Brain microvascular endothelial cell (primary cell): Measurements from ENCODE around the gene DPPA4.

Experiments used
- DNase-seq: peaks from one replicate; pipeline ENCODE4 v3.0.0-alpha.2; 2020
- H3K27ac ChIP-seq: fragments of 250-450 bp; sonication (Bioruptor Pico); 2 replicates; pipeline ENCODE4 v1.5.1; 2020; ENCODE audit warnings: mild to moderate bottlenecking, moderate library complexity
- H3K27me3 ChIP-seq: fragments of 250-450 bp; sonication (Bioruptor Pico); replicated peaks from 2 replicates; pipeline ENCODE4 v1.5.1; 2020; ENCODE audit warnings: mild to moderate bottlenecking
- H3K36me3 ChIP-seq: fragments of 250-450 bp; sonication (Bioruptor Pico); replicated peaks from 2 replicates; pipeline ENCODE4 v1.5.1; 2020; ENCODE audit warnings: mild to moderate bottlenecking
- H3K4me3 ChIP-seq: 2 replicates; pipeline ENCODE4 v1.5.1; 2011; ENCODE audit warnings: low read depth, mild to moderate bottlenecking, control low read depth, low read length, moderate library complexity
- CTCF ChIP-seq: IDR thresholded peaks from 2 replicates; pipeline ENCODE4 v1.5.1; 2011; ENCODE audit warnings: low read depth, mild to moderate bottlenecking, moderate library complexity, low read length, control low read depth, inconsistent platforms; ENCODE audit errors: missing control alignments
- in situ Hi-C: cut with HindIII; loops from 2 replicates; pipeline ENCODE4 v1.10.0; 2017; ENCODE audit warnings: low sequenced_read_pairs, low pct_ligation_motif_present

Gene DPPA4

GRCh38 chr3:109346099-109346498, 8.8 kb upstream of the DPPA4 start:
- in situ Hi-C loops, result no loop called here
- no peaks in the 10 kb centered on the region for H3K36me3 ChIP-seq
- no peak overlapping the region for H3K4me3 ChIP-seq
- H3K27ac ChIP-seq, result no peak overlapping the region
- no peak for DNase-seq
- H3K27me3 ChIP-seq, result no peaks in the 10 kb centered on the region
- peak; percentile 15 for TF ChIP-seq CTCF

GRCh38 chr3:109339714-109340648, 2.6 kb upstream of the DPPA4 start:
- H3K36me3 ChIP-seq, result no peaks in the 10 kb centered on the region
- H3K27ac ChIP-seq, result no peak overlapping the region
- no peaks in the 10 kb centered on the region for H3K27me3 ChIP-seq
- DNase-seq, result no peak
- TF ChIP-seq CTCF, result no peak
- H3K4me3 ChIP-seq, result no peak overlapping the region
- in situ Hi-C loops, result no loop called here

GRCh38 chr3:109339197-109339596, 1.9 kb upstream of the DPPA4 start:
- Histone ChIP-seq H3K27me3 (no peaks in the 10 kb centered on the region), H3K4me3 (no peak overlapping the region), H3K27ac (no peak overlapping the region), H3K36me3 (no peaks in the 10 kb centered on the region)
- DNase-seq, result no peak
- no peak for TF ChIP-seq CTCF
- in situ Hi-C loops, result no loop called here

GRCh38 chr3:109338322-109338721, 976 bp upstream of the DPPA4 start:
- in situ Hi-C loops, result no loop called here
- no peak for DNase-seq
- no peak overlapping the region for H3K27ac ChIP-seq
- TF ChIP-seq CTCF, result no peak
- H3K27me3 ChIP-seq, result no peaks in the 10 kb centered on the region
- H3K4me3 ChIP-seq, result no peak overlapping the region
- no peaks in the 10 kb centered on the region for H3K36me3 ChIP-seq

- no peaks in the 10 kb centered on the region for H3K36me3 ChIP-seq
- peak overlapping the region; percentile 57 for H3K4me3 ChIP-seq
- DNase-seq, result peak; percentile 43
- H3K27me3 ChIP-seq, result no peaks in the 10 kb centered on the region
- TF ChIP-seq CTCF, result no peak
- H3K27ac ChIP-seq, result no peak overlapping the region
- in situ Hi-C loops, result no loop called here
These were observed 970 bp downstream of the DPPA4 start for GRCh38 chr3:109336291-109336861.
